ENCODE measurements around the gene BCL10.

BCL10 gene

DNA sequence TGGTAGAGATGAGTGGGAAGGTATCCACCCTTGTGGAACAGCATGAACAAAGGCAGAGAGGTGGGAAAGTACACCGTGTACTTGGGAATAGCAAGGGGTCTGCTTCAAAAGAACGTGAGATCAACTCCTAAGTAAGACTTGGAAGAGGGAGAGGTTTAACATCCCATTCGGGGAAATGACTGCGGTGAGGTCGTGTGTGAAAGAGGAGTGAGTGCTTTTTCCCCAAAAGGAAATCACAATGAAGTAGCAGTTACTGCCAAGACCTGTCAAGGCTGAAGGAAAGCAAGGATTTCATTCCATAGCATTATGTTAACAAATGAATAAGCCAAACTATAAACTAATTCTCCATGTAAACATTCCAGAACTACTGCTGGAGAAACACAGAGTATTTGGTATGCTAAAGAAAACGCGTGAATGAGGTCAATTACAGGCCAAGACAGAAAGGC lies 55.7 kb downstream of the BCL10 start:
- no peak for DNase-seq (ENCODE audit: low spot score)

DNA sequence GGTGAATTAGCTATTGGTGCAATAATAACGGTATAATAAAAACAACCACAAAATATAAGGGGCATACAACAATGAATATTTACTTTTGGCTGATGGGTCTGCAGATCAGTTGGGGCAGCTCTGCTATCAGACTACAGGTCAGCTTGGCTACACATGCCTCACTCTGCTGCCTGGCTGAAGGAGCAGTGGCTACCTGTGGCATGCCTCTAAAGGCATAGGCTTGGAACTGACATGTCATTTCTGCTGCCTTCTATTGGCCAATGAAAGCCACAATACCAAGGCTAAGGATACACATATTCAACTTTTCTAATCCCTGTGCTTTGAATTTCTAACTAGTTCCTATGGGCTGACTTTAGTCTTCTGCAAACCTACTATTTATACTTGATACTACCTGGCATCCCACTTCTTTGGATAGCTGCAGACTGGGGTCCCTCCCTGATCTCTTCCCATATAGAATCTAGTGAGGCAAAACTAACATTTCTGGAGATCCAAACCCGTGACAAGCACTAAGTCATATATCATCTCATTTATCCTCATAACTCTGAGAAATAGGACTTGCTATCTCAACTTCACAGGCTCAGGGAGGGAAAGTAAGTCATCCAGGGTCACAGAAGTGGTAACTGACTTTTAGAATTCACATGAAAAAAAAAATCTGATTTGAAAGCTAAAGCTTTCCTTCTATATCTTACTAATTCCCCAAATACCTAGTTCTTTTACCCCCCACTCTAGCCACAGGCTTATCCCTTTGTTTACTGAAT lies 56.4 kb downstream of the BCL10 start:
- DNase-seq (ENCODE audit: low spot score), result no peak

GRCh38 chr1:85216697-85217096 lies 59.7 kb downstream of the BCL10 start:
- no peak for DNase-seq (ENCODE audit: low spot score)
